Fibroblast of pulmonary artery (primary cell): ENCODE data around the gene HOXA1.

Source experiments
- DNase-seq: peaks from one replicate; pipeline ENCODE4 v3.0.0-alpha.2; 2010; ENCODE audit warnings: low read depth
- H3K4me3 ChIP-seq: replicated peaks from 2 replicates; pipeline ENCODE4 v1.5.1; 2011; ENCODE audit warnings: low read depth, mild to moderate bottlenecking, control low read depth, low read length, moderate library complexity
- TF ChIP-seq, protein P1 (sequence below): IDR thresholded peaks from 2 replicates; pipeline ENCODE4 v1.5.1; 2011; ENCODE audit warnings: mild to moderate bottlenecking, control low read depth, low read length, inconsistent platforms; ENCODE audit errors: missing control alignments

Gene HOXA1

DNA sequence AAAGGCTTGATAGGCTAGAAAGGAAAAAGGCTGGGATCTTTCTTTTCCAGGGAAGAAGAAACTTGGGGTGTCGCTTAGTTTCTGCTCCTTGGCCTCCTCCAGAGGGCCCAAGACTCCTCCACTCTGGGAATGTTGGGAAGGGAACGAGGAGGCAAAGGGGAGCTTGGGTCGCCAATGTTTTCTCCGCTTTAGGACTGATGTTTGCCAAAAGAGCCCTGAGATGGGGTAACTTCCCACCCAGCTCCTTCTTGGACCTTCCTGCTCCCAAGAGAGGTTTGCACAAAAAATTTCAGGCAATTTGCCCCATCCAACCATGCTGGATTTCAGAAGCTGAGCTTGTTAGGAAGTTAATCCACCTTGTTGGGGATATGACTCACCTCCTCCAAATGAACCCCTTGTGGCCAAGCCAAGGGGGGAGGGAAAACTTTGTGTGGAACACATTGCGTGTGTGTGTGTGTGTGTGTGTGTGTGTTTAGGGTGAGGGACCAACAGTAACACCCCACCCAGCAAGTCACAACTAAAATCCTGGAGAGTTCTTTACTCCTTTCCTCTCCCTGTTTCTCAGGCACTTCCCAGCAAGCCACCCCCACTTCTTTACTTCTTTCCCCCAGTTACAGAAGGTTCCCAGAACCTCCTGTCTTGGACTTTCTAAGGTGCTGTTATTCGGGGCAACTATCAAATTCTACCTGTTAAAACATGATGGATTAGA is 15.4 kb upstream of the HOXA1 start:
- no peak overlapping the region for H3K4me3 ChIP-seq
- TF ChIP-seq, protein P1, sequence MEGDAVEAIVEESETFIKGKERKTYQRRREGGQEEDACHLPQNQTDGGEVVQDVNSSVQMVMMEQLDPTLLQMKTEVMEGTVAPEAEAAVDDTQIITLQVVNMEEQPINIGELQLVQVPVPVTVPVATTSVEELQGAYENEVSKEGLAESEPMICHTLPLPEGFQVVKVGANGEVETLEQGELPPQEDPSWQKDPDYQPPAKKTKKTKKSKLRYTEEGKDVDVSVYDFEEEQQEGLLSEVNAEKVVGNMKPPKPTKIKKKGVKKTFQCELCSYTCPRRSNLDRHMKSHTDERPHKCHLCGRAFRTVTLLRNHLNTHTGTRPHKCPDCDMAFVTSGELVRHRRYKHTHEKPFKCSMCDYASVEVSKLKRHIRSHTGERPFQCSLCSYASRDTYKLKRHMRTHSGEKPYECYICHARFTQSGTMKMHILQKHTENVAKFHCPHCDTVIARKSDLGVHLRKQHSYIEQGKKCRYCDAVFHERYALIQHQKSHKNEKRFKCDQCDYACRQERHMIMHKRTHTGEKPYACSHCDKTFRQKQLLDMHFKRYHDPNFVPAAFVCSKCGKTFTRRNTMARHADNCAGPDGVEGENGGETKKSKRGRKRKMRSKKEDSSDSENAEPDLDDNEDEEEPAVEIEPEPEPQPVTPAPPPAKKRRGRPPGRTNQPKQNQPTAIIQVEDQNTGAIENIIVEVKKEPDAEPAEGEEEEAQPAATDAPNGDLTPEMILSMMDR: no peak
- DNase-seq: peak; percentile 48

DNA sequence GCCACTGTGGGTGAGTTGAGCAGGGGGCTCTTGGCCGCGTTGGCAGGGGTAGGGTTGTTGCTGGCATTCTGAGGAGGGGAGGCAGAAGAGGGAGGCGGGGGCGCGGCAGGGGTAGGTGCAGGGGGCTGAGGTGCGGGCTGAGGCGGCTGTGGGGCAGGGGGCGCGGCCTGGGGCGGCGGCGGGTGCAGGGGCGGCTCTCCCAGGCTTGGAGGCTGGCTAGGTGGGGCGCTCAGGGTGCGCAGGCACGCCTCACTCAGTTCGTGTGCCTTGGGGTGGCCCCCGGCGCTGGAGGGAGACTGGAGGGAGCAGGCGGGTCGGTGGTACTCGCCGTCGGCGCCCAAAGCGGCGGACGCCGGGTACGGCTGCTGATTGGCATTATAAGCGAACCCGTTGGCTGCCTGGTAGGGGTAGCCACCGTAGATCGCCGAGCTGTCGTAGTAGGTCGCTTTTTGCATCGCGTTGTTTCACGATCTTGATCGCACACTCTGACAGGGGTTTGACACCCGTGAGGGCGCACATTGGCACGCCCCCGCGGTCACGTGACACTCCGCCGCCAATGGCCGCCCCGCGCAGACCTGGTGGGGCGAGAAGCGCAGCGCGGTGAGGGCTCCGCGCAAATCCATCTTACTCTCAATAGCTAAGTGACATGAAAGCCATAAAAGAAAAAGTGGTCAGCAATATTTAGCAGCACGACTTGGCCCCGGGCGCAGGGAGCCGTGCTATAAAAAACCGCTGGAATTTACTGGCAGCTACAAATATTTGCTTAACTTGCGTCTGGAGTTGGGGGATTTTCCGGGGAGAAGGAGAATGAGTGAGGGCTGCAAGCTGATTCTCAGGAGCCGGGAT is 14.6 kb upstream of the HOXA1 start:
- no peak overlapping the region for H3K4me3 ChIP-seq
- peak; percentile 65 for DNase-seq
- TF ChIP-seq, protein P1: no peak

DNA sequence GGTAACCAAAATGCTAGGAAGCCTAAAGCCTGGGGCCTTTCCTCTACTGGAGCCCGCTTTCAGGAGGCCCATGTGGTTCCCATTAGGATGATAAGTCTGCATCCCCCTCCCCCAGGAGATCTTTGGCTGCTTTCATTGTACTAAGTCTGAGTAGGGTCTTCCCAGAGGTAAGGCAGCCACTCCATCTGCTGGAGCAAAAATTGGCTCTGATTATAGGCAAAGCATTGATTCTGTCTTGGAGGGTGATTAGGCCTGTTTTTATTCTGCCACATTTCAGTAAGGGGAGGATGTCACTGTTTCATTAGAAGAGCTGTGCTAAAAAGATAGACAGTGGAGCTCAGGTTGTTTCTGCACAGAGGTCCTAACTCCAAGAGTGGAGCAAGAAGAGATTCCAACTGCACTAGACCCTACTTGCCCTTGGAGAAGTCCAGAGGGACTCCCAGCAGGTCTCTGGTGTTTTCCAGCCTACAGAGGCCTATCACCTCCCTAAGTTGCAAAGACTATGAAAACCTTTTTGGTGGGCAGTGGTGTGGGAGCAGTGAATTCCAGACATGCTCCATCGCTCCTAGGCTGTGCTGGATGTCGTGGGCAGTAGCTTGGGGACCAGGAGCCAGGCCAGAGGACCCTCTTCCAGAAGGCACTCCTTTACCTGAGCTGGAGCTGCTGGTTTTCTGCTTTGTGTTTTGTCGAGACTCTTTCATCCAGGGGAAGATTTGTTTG is 13.8 kb upstream of the HOXA1 start:
- no peak for DNase-seq
- TF ChIP-seq, protein P1: no peak
- H3K4me3 ChIP-seq: no peak overlapping the region

DNA sequence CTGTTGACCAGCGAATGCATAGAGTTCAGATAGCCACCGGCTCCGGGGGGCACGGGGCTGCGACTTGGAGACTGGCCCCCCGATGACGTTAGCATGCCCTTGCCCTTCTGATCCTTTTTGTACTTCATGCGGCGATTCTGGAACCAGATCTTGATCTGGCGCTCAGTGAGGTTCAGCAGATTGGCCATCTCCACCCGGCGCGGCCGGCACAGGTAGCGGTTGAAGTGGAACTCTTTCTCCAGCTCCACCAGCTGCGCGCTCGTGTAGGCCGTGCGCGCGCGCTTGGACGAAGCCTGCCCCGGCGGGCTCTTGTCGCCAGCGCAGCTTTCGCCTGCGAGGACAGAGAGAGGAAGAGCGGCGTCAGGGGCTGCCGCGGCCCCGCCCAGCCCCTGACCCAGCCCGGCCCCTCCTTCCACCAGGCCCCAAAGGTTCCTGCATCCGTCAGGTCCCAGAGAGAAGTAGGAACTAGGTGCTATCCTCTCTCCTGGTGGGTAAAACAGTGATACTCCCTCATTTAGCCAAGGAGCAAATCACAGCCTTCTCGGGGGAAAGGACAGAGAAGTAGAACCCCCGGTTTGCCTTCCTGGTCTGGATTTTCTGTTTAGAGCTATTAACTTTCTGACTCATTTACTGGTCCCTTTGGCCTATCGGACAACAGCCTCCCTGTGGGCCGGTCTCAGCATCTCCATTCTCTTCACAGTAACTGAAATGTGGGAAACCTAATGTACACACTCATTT is 12.8 kb upstream of the HOXA1 start:
- no peak overlapping the region for H3K4me3 ChIP-seq

DNA sequence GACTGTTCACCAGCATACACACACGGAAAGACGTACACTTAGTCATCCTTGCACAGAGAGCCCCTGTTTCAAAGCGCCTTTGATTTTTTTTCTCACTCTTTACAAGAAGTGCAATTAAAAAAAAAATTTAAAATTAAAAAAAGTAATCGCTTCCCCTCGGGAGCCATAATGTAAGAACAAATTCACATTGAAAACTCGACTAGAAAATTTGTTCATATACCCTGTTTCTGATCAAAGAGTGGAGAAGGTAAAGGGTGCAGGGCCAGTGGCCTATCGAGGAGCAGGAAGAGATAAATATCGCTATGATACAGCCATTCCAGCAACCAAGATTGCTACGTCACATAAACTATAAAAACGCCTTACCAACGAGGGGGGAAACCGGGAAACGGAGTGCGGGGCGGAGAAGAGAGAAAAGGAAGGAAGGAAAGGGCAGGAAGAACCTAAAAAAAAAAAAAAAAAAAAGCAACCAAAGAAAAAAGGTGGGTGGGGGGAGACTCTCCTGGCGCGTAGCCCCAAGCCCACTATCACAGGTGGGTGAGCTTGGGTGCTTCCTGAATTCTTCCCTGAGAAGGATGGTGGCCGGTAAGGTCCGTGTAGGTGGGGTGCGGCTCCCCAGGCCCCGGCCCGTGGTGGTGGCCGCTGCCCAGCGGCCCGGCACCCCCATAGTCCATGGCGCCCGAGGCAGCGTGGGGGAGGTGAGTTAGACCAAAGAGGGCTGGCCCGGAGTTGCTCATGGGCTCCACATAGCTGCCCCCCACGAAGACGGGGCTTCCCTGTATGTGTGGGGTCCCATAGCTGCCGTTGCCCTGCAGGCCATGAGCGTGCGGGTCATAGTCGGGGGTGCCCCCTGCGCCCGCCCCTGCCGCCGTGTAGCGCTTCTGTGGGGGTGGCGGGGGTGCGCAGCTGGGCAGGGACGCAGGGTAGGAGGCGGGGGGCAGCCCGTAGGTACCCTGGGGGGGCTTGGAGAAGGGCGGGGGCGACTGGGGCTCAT is 11.9 kb upstream of the HOXA1 start:
- no peak overlapping the region for H3K4me3 ChIP-seq
- DNase-seq: no peak
- TF ChIP-seq, protein P1: no peak

More for the DNA sequence above, 12.8 kb upstream of the HOXA1 start:
- TF ChIP-seq, protein P1: no peak
- DNase-seq: no peak
